Measurements from ENCODE around the gene REC8.

Gene REC8

GRCh38 chr14:24187539-24187915, 15.6 kb downstream of the REC8 start:
- Histone ChIP-seq H3K27me3 (ENCODE audit: control insufficient read depth, insufficient read depth, low read length) (no peaks in the 10 kb centered on the region), H3K27ac (ENCODE audit: low read depth, low read length) (no peak overlapping the region), H3K4me1 (ENCODE audit: control insufficient read depth, insufficient read depth, low read length) (peaks cover 3% of the 10 kb centered on the region), H3K4me3 (ENCODE audit: low read depth, low read length) (peak overlapping the region; percentile 89), H3K36me3 (ENCODE audit: control insufficient read depth, insufficient read depth, low read length) (peaks cover 64% of the 10 kb centered on the region), H3K9me3 (ENCODE audit: control insufficient read depth, insufficient read depth, low read length) (no peaks in the 10 kb centered on the region), H3K9ac (ENCODE audit: low read depth, low read length) (no peak overlapping the region)

DNA sequence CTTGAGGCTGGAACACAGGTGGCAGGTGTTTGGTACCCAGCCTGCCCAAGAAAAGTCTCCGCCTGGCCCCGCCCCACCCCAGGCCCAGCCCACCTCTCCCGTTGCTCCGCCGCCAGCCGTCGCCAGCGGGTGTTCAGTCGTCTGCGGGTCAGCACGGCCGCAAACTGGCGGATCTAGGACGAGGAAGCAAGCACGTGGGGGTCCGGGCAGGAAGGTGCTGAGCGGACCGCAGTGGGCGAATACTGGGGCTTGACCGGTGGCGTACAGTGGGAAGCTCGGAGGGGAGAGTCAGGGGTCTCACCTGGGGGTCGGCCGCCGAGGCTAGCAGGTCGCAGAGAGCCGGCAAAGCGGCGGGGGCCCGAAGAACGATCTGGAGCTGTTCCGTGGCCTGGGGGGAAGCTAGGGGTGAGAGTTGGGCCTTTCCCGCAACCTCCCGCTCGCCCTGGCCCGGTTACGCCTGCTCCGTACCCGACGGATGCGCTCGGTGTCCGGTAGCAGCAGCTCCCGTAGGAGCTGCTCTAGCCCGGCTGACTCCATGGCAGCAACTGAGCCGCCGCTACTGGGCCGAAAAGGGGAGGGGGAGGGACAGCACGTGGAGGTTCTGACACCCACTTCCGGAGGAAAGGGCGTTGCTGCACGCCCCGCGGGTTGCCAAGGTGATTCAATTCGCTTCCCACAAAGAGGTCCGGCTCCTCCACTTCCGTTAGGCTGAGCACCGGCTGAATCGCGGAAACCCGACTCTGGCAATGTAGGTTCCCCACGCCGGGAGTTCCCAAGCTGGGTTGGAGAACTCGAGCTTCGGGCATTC, 16.6 kb downstream of the REC8 start, which contains the start of gene IPO4:
Gene IPO4, minus strand, starts transcription at position 566 of the 808 bp plus-strand sequence. Its CDS starts 29 bp downstream, at position 537.
- H3K27ac ChIP-seq (ENCODE audit: low read depth, low read length), result peak within 1 kb of the TSS; percentile 86
- peaks cover 61% of the 10 kb centered on the region for H3K36me3 ChIP-seq (ENCODE audit: control insufficient read depth, insufficient read depth, low read length)
- H3K9me3 ChIP-seq (ENCODE audit: control insufficient read depth, insufficient read depth, low read length), result no peaks in the 10 kb centered on the region

GRCh38 chr14:24189059-24189375, 17.1 kb downstream of the REC8 start:
- no peaks in the 10 kb centered on the region for H3K9me3 ChIP-seq (ENCODE audit: control insufficient read depth, insufficient read depth, low read length)
- peak overlapping the region; percentile 43 for H3K27ac ChIP-seq (ENCODE audit: low read depth, low read length)
- H3K27me3 ChIP-seq (ENCODE audit: control insufficient read depth, insufficient read depth, low read length), result no peaks in the 10 kb centered on the region
- H3K36me3 ChIP-seq (ENCODE audit: control insufficient read depth, insufficient read depth, low read length), result peaks cover 56% of the 10 kb centered on the region
- H3K9ac ChIP-seq (ENCODE audit: low read depth, low read length), result no peak overlapping the region
- H3K4me3 ChIP-seq (ENCODE audit: low read depth, low read length), result peak overlapping the region; percentile 44
- H3K4me1 ChIP-seq (ENCODE audit: control insufficient read depth, insufficient read depth, low read length), result peaks cover 3% of the 10 kb centered on the region

More for the DNA sequence above, 16.6 kb downstream of the REC8 start, which contains the start of gene IPO4:
- peak within 1 kb of the TSS; percentile 89 for H3K4me3 ChIP-seq (ENCODE audit: low read depth, low read length)
- no peaks in the 10 kb centered on the region for H3K27me3 ChIP-seq (ENCODE audit: control insufficient read depth, insufficient read depth, low read length)
- H3K9ac ChIP-seq (ENCODE audit: low read depth, low read length), result peak within 1 kb of the TSS; percentile 70
- H3K4me1 ChIP-seq (ENCODE audit: control insufficient read depth, insufficient read depth, low read length), result peaks cover 3% of the 10 kb centered on the region

DNA sequence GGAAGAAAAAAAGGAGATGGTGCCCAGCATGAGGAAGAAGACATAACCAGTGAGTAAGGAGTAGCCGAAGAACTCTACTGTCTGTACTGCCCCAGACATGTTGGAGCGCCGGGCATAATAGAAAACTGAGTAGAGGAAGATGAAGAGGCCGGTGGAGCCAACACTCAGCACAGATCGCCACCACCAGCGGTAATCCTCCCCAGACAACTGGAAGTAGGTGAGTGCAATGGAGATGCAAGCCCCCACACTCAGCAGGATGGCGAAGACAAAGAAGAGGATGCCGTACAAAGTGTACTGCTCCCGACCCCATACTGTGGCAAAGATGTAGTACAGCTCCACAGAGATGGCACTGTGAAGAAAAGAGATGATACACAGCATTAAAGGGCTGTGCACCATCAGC, 17.6 kb downstream of the REC8 start:
- Histone ChIP-seq H3K27me3 (ENCODE audit: control insufficient read depth, insufficient read depth, low read length) (no peaks in the 10 kb centered on the region), H3K4me1 (ENCODE audit: control insufficient read depth, insufficient read depth, low read length) (peaks cover 5% of the 10 kb centered on the region), H3K4me3 (ENCODE audit: low read depth, low read length) (peak overlapping the region; percentile 44; the same call in 1 of the 2 replicates), H3K9ac (ENCODE audit: low read depth, low read length) (no peak overlapping the region), H3K36me3 (ENCODE audit: control insufficient read depth, insufficient read depth, low read length) (peaks cover 52% of the 10 kb centered on the region), H3K9me3 (ENCODE audit: control insufficient read depth, insufficient read depth, low read length) (no peaks in the 10 kb centered on the region), H3K27ac (ENCODE audit: low read depth, low read length) (no peak overlapping the region)

DNA sequence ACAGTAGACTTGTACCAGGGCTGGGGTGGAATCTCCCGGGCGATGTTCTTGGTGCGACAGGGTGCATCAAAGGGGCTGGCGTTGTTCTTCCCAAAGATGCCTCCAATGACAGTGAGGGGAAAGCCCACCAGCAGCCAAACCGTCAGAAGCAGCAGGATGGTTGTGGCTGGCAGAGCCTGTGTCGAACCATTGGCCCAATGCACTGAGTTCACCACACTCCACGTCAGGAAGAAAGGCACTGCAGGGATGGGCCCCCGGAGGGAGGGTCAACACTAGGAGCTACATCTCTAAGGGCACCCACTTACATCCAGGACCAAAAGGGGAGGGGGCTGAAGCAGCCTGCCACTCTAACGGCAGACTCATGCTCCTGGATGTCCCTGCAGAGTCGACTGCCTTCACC, 18.5 kb downstream of the REC8 start:
- Histone ChIP-seq H3K9ac (ENCODE audit: low read depth, low read length) (no peak overlapping the region), H3K27me3 (ENCODE audit: control insufficient read depth, insufficient read depth, low read length) (no peaks in the 10 kb centered on the region), H3K4me1 (ENCODE audit: control insufficient read depth, insufficient read depth, low read length) (peaks cover 10% of the 10 kb centered on the region), H3K9me3 (ENCODE audit: control insufficient read depth, insufficient read depth, low read length) (no peaks in the 10 kb centered on the region), H3K4me3 (ENCODE audit: low read depth, low read length) (no peak overlapping the region), H3K27ac (ENCODE audit: low read depth, low read length) (no peak overlapping the region), H3K36me3 (ENCODE audit: control insufficient read depth, insufficient read depth, low read length) (peaks cover 42% of the 10 kb centered on the region)

DNA sequence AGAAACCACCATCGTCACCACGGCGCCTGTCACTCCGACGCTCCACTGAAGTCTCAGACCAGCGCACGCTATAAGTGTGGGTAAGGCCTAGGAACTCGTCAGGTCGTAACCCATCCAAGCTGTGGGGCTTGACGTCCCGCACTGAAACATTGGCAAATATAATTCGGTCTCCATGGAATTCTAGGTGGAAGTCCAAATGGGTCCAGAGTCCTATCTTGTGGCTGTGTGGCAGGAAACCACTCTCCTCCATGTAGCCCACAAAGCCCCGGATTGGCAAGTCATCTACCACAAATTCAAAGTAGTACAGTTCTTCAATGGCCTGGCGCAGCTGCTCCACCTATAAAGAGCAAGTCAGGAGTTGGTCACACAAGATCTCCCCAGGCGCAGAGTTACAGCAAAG, 21.1 kb downstream of the REC8 start:
- H3K27ac ChIP-seq (ENCODE audit: low read depth, low read length), result no peak overlapping the region
- no peaks in the 10 kb centered on the region for H3K9me3 ChIP-seq (ENCODE audit: control insufficient read depth, insufficient read depth, low read length)
- H3K27me3 ChIP-seq (ENCODE audit: control insufficient read depth, insufficient read depth, low read length), result no peaks in the 10 kb centered on the region
- H3K36me3 ChIP-seq (ENCODE audit: control insufficient read depth, insufficient read depth, low read length), result peaks cover 20% of the 10 kb centered on the region
- H3K4me3 ChIP-seq (ENCODE audit: low read depth, low read length), result no peak overlapping the region
- H3K4me1 ChIP-seq (ENCODE audit: control insufficient read depth, insufficient read depth, low read length), result peaks cover 12% of the 10 kb centered on the region
- H3K9ac ChIP-seq (ENCODE audit: low read depth, low read length), result no peak overlapping the region

- Histone ChIP-seq H3K9ac (ENCODE audit: low read depth, low read length) (no peak overlapping the region), H3K9me3 (ENCODE audit: control insufficient read depth, insufficient read depth, low read length) (no peaks in the 10 kb centered on the region), H3K27me3 (ENCODE audit: control insufficient read depth, insufficient read depth, low read length) (no peaks in the 10 kb centered on the region), H3K36me3 (ENCODE audit: control insufficient read depth, insufficient read depth, low read length) (peaks cover 20% of the 10 kb centered on the region), H3K27ac (ENCODE audit: low read depth, low read length) (no peak overlapping the region), H3K4me1 (ENCODE audit: control insufficient read depth, insufficient read depth, low read length) (peaks cover 11% of the 10 kb centered on the region; the same call in 1 of the 2 replicates), H3K4me3 (ENCODE audit: low read depth, low read length) (peak overlapping the region; percentile 70)
Observed at GRCh38 chr14:24194186-24194872, 22.4 kb downstream of the REC8 start.

DNA sequence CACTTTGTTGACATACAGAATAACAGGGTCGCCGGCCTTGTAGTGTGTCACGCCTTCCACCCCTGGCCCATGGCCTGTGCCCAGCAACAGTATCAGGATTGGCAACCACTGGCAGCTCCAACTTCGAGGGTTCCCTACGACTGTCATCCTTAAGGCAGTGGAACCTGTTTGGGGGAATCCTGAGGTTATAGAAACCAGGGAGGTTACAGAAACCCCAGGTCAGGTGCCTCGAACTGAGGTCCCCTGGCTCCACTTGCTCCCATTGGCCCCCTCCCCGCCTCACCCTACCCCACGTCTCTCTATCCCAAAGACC, 22.9 kb downstream of the REC8 start:
- Histone ChIP-seq H3K4me1 (ENCODE audit: control insufficient read depth, insufficient read depth, low read length) (peaks cover 11% of the 10 kb centered on the region; the same call in 1 of the 2 replicates), H3K4me3 (ENCODE audit: low read depth, low read length) (peak overlapping the region; percentile 70), H3K9me3 (ENCODE audit: control insufficient read depth, insufficient read depth, low read length) (no peaks in the 10 kb centered on the region), H3K27ac (ENCODE audit: low read depth, low read length) (peak overlapping the region; percentile 98), H3K27me3 (ENCODE audit: control insufficient read depth, insufficient read depth, low read length) (no peaks in the 10 kb centered on the region), H3K9ac (ENCODE audit: low read depth, low read length) (peak overlapping the region; percentile 96; the same call in 1 of the 2 replicates), H3K36me3 (ENCODE audit: control insufficient read depth, insufficient read depth, low read length) (peaks cover 20% of the 10 kb centered on the region)

GRCh38 chr14:24195186-24196070, 23.5 kb downstream of the REC8 start, which contains the start of gene TM9SF1:
TM9SF1 (minus strand) TSS chr14:24195441; CDS start chr14:24195019, 422 bp downstream.
- Histone ChIP-seq H3K9ac (ENCODE audit: low read depth, low read length) (peak within 1 kb of the TSS; percentile 96), H3K27ac (ENCODE audit: low read depth, low read length) (peak within 1 kb of the TSS; percentile 98), H3K36me3 (ENCODE audit: control insufficient read depth, insufficient read depth, low read length) (peaks cover 20% of the 10 kb centered on the region), H3K4me1 (ENCODE audit: control insufficient read depth, insufficient read depth, low read length) (peaks cover 11% of the 10 kb centered on the region; the same call in 1 of the 2 replicates), H3K27me3 (ENCODE audit: control insufficient read depth, insufficient read depth, low read length) (no peaks in the 10 kb centered on the region), H3K4me3 (ENCODE audit: low read depth, low read length) (peak within 1 kb of the TSS; percentile 70), H3K9me3 (ENCODE audit: control insufficient read depth, insufficient read depth, low read length) (no peaks in the 10 kb centered on the region)

GRCh38 chr14:24196071-24197055, 24.5 kb downstream of the REC8 start:
- Histone ChIP-seq H3K9ac (ENCODE audit: low read depth, low read length) (peak overlapping the region; percentile 96), H3K9me3 (ENCODE audit: control insufficient read depth, insufficient read depth, low read length) (0 out of 2 replicates have a peak, but pooled peaks cover 2% of the 10 kb centered on the region)

More at GRCh38 chr14:24196071-24197055, 24.5 kb downstream of the REC8 start:
- Histone ChIP-seq H3K27me3 (ENCODE audit: control insufficient read depth, insufficient read depth, low read length) (no peaks in the 10 kb centered on the region), H3K4me3 (ENCODE audit: low read depth, low read length) (peak overlapping the region; percentile 70), H3K36me3 (ENCODE audit: control insufficient read depth, insufficient read depth, low read length) (peaks cover 18% of the 10 kb centered on the region), H3K27ac (ENCODE audit: low read depth, low read length) (peak overlapping the region; percentile 98), H3K4me1 (ENCODE audit: control insufficient read depth, insufficient read depth, low read length) (peaks cover 11% of the 10 kb centered on the region; the same call in 1 of the 2 replicates)
